Astrocyte of the cerebellum (primary cell): ENCODE results near the gene ABCA6.

Experiments used
- DNase-seq: peaks from one replicate; pipeline ENCODE4 v3.0.0-alpha.2; 2011; ENCODE audit warnings: low read depth
- H3K4me3 ChIP-seq: 2 replicates; pipeline ENCODE4 v1.5.1; 2011; ENCODE audit warnings: mild to moderate bottlenecking, low read depth, low read length, moderate library complexity
- CTCF ChIP-seq: IDR thresholded peaks from 2 replicates; pipeline ENCODE4 v1.5.1; 2012; ENCODE audit warnings: low read length, low read depth, moderate library complexity, mild to moderate bottlenecking; ENCODE audit errors: missing control alignments
- in situ Hi-C: cut with HindIII; loops from 2 replicates; pipeline ENCODE4 v1.10.0; 2017; ENCODE audit warnings: low sequenced_read_pairs

Gene ABCA6

GRCh38 chr17:69066482-69066881 is 75.2 kb downstream of the ABCA6 start:
- DNase-seq, result no peak
- no peak for TF ChIP-seq CTCF

GRCh38 chr17:69065113-69065512 is 76.6 kb downstream of the ABCA6 start:
- no peak overlapping the region for H3K4me3 ChIP-seq
- in situ Hi-C loops, result no loop called here
- DNase-seq, result no peak
- no peak for TF ChIP-seq CTCF

More at GRCh38 chr17:69066482-69066881, 75.2 kb downstream of the ABCA6 start:
- H3K4me3 ChIP-seq, result no peak overlapping the region
- in situ Hi-C loops, result no loop called here

GRCh38 chr17:69064476-69064875 is 77.2 kb downstream of the ABCA6 start:
- no peak overlapping the region for H3K4me3 ChIP-seq
- in situ Hi-C loops, result no loop called here
- no peak for DNase-seq
- TF ChIP-seq CTCF, result no peak

GRCh38 chr17:69064001-69064400 is 77.7 kb downstream of the ABCA6 start:
- no peak for TF ChIP-seq CTCF
- in situ Hi-C loops, result no loop called here
- no peak overlapping the region for H3K4me3 ChIP-seq
- DNase-seq, result no peak

- no peak for DNase-seq
- in situ Hi-C loops, result no loop called here
- TF ChIP-seq CTCF, result no peak
- no peak overlapping the region for H3K4me3 ChIP-seq
These were observed 78.7 kb downstream of the ABCA6 start for GRCh38 chr17:69062860-69063581.

- TF ChIP-seq CTCF, result no peak
- DNase-seq, result no peak
- in situ Hi-C loops, result no loop called here
- no peak overlapping the region for H3K4me3 ChIP-seq
These were observed 79.8 kb downstream of the ABCA6 start for GRCh38 chr17:69061721-69062556.
